Kidney capillary endothelial cell (primary cell): ENCODE results near the gene GLCCI1.

Source experiments
- DNase-seq: peaks from one replicate; pipeline ENCODE4 v3.0.0-alpha.2; 2018; ENCODE audit warnings: low spot score

GLCCI1 gene

DNA sequence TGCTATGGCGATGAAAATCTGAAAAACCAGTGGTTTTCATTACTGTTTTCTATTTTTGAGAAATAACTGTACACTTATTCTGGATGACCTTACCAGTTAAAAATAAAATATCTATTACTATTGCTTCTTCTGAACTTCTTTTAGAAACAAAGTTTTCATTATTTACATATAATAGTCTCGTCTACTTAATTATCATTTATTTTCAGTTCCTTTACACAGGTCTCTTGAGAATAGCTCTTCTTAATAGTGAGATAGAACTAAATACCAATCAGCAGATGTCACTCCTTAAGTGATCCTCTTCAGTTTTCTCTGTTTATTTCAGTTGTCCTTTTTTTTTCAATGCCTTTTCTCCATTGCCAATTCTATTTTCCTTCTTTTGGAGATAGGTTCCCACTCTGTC lies 4.3 kb upstream of the GLCCI1 start:
- DNase-seq, result no peak

DNA sequence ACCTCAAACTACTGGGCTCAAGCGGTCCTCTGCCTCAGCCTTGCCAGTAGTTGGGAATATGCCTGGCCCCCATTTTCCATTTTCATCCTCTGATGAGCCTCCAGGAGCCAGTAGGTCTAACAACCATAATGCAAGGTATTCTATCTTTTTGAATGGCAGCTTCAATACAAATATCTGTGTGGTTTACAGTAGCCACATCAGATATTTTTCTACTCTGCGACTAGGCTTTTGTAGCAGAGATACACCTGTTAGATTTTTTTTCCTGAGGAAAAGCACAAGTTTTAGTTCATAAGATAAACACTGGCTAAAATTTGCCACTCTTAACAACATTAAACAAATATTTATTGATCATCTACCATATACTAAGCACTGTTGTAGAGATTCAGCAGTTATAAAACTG lies 3.9 kb upstream of the GLCCI1 start:
- DNase-seq, result no peak

DNA sequence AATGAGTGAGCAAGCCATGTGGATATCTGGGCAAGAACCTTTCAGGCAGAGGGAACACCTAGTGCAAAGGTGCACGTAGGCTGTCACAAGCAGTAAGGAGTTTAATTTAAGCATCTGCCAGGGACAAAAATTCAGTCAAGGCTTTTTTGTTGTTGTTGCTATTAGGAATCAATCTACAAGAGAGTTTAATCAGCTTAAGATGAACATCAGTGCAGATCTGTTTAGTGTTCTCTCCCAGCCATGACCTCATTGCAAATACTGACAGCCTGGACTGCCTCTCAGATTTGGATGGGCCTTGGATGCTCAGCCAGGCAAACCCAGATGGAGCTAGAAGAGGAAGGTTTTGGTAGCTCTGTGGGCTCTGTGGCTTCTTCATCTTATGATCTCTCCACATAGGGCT lies 3.3 kb upstream of the GLCCI1 start:
- no peak for DNase-seq

DNA sequence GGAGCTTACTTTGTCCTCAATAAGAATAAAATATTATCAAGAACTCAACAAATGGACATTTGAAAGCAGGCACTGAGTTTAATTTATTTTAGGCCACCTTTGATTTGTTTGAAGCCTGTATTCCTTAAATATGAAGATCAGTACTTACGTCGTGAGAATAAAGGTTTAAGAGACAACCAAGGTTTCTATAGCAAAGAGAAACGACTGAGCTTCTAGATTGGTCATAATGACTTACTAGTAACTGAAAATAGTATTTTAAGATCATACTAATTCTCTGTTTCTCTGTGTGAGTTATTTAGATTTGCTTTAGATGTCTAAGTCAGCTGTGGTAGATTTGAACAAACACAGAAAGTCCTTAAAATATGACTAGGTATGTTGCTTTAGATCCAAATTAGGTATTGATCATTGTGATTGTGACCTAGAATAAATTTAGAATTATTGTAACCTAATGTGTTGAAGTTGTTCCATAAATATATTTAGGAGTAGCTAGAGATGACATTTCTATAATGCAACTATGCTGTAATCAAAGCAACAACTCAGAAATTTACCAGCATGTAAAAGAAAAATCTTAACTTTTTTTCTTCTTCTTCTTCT lies 2.4 kb upstream of the GLCCI1 start:
- no peak for DNase-seq

DNA sequence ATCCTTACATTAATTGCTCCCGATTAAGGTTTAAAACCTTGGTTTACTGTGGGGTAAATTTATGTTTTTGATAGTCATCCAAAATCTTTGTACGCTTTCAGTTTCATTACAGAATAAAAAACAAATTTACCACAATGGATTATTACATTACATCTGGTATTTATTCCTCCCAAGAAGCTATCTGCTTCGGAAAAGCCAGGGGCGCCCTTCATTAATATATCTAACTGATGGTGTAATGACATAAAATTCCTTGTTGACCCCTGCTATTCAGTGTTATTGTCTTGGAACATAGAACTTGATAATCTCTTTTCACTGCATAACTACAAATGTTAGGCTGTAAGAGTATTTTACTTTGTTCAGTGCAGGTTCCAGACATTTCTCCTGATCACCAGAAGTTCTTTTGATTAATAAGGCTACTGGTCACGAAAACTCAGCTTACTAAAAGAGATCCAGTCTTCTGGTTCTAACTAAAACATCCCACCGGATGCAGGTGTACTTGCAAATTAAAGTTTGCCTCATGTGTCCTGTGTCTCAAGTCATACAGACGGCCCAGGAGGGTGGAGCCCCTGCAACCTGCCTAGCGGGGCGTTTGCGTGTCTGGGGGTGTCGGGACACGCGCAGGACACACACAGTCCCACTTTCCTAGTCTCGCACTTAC lies 581 bp upstream of the GLCCI1 start:
- peak; percentile 6 for DNase-seq

DNA sequence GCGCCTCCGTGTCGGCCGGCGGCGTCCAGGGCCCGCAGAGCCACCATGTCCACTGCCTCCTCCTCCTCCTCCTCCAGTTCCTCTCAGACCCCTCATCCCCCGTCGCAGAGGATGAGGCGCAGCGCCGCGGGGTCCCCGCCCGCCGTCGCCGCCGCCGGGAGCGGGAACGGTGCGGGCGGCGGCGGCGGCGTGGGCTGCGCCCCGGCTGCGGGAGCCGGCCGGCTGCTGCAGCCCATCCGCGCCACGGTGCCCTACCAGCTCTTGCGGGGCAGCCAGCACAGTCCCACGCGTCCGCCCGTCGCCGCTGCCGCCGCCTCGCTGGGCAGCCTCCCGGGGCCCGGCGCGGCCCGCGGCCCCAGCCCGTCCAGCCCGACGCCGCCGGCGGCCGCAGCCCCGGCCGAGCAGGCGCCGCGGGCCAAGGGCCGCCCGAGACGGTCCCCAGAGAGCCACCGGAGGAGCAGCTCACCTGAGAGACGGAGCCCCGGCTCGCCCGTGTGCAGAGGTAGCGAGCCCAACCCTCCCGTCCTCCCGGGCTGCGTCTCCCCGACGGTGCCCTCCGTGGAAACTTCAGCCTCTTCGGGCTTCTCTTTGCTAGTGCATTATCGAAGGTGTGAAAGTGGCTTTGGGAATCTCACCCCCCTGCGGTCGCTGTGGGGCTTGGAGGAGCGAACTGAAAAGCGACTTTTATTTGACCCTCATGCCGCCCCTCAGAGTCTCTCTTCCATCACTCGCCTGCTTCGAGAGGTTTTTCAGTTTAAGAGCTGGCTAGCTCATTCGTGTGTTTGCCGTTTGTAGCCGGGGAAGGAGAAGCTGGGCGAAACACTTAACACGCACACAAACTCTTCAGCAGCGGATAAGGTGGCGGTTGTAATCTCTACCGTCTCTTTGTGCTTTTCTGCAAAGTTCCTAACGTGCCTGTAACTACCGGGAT lies 975 bp downstream of the GLCCI1 start:
- peak; percentile 36 for DNase-seq

DNA sequence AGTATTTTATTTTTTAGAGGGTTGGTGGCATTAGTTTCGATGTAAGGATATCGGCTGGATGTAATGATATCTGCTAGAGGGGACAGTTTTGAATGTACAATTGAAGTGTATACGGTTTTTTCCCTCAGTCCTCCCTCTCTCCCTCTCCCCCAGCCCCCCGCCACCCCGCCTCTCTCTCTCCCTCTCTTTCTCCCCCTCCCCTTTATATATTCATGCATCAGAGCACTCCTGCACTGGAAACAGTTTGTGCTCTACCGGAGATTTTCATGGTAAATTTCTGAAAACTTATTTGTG lies 1.6 kb downstream of the GLCCI1 start:
- DNase-seq, result no peak

DNA sequence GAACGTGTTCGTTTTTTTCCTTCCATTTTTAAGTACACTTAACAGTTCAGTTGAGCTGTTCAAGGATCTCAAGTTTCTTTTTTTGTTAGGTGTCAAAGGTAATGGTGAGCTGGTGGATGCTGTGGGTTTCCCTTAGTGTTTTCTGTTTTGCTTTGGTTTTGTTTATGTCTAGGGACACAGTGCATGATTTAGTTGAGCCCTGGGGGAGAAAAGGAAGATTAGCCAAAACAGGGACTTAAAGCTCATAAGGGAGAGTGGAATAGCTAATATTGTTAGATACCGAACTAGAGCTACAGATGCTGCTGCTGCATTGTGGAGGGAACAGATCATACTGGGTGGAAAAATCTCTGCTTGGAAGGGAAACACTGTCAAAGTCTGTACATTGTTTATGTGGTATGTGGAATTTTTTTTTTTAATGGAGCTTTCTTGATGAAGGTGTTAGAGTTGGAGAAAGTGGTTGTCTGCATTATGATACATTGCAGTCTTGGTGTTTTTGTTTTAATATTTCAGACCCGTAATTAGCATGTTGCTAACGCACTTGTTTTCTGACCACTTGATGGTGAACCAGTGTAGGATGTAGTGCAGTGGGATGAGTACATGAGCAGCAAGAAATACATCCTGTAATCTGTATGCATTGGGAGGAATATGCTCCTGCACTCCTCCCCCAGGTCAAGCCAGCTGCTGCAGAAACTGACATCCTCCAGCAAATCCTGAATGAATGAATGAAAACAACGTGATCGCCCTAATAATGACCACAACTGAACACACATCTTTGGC lies 2.1 kb downstream of the GLCCI1 start:
- peak; percentile 7 for DNase-seq

DNA sequence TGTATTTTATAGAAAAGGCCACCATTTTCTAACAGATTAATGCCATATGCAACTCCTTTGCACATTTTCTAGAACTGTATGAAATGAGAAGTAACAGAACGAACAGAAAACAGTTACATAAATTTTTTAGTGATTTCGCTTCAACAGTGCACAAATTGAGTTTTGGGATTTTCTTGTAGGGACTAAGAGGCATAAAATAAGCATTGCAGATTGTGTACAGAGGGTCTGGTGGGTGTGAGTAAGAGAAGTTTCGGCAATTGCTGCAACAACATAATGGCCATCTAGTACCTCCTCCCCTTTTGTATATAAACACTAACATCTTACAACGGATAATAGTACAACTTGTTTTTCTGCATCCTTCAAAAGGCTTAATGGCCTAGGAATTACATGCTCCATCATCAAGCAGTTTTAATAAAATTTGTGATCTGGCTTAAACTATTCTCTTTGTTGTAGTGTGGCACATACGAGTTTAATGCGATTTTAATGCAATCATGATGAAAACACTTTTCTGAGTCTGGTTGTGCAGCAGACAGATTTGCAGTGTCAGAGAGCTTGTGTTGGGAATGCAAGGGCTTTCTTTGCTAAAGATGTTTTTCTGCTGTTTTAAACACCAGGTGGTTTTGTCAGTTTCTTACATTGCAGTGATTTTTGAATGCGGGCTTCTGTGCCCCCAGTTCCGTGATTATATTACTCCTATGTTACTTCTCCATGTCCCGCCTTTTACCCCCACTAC lies 2.9 kb downstream of the GLCCI1 start:
- DNase-seq, result no peak

DNA sequence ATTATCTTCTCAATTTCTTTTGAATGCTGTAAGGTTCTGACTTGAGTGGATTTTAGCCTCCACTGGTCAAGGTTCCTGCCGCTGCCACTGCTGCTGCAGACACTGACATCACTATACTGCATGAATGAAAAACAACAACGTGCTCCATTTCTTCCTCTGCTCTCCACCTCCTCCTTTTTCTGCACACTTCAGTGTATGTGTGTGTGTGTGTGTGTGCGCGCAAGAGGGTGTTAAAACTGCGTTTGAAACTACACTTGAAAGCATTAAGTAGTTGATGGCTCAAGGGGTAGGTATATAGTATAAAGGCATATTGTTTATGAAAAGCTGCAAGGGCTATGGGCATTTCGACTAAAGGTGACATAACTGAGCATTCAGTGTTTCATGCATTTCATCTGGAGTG lies 3.5 kb downstream of the GLCCI1 start:
- no peak for DNase-seq

DNA sequence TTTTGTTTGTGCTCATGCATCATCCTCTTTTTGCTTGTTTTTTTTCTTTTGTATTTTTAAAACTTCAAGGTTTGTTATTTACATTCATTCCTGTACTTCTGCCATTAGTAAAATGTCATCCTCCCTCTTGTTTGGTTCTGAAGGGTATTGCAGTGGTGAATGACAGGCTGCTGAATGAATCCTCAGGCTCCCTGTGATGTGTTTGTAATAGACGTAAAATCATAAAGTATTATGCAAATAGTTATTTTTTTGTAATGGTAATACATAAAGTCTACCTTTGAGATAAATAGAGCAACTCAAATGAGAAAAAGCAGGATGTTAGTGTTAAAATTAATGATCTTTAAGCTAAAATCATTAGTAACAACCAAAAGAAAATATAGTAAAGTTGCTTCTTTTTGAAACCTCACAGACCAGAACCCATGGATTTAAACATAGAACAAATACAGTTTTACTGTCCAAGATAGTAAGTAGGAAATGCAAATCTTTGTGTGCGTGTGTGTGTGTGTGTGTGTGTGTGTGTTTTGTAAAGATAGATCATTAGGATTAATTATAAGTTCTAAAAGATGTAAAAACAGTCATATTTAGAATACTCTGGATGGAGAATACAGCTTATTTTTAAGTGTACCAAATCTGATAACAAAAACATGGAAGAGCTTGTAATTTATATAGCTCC lies 4.5 kb downstream of the GLCCI1 start:
- no peak for DNase-seq

DNA sequence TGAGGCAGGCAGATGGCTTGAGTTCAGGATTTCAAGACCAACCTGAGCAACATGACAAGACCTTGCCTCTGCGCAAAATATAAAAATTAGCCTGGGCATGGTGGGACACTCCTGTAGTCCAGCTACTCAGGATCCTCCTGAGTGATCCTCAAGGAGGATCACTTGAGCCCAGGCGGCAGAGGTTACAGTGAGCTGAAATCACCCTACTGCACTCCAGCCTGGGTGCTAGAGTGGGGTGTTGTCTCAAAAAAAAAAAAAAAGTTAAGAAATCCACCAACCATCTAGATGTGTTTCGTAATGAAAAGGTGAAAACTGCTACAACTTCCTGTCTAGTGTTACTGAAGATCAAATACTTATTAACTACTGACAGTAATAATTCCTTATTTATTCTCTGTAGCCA lies 8.1 kb downstream of the GLCCI1 start:
- DNase-seq, result no peak

DNA sequence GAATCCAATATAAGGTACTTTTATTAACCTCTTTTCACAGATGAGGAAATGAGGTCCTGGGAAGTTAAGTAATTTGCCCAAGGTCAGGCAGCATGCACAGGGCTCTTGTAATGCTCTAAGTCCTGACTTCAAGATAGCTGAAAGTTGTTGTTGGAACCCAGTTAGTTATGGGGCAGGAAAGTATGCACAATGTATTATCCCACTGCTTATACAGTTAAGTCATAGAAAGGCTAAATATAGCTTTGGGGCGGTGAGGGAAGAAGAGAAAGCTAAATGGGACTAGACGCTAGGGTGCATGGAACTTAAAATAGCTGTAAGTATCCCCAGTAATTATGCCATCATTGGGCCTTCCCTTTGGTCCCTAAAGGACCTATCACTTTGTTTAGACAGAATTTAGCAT lies 9.2 kb downstream of the GLCCI1 start:
- DNase-seq, result no peak

DNA sequence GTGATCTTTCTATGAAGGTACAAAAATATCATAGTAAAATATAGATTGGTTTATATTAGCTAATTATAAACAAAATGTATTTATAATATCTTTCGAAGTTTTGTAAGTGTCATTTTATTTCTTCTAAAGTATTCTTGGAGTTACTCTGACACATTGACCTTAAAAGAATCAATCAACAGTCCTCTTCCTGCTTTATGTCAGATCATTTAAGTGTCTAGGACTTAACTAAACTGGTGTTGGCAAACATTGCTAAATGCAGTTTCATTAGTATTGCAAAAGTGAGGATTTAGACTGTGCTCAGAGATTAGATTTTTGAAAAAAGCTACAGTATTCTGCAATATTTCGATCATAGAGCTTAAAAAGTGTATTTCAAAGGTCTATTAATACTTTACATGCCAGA lies 10.3 kb downstream of the GLCCI1 start:
- DNase-seq, result no peak

DNA sequence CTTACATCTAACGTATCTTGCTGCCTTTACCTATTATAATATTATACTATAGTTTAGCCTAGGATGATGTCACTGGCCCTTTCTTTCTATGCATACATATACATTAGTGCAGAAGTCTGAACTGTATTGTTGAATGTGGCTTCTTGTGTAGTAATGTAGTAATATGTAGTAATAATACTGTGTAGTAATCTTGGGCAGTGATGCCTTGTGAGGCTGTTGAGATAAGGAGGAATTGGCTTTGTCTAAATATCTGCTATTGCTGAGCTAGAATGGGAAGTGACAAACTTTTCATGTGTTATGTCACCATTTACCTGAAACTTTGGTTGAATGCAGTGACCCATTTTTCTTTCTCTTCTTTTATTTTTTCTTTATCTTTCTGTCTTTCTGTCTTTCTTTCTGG lies 11.0 kb downstream of the GLCCI1 start:
- DNase-seq, result no peak

DNA sequence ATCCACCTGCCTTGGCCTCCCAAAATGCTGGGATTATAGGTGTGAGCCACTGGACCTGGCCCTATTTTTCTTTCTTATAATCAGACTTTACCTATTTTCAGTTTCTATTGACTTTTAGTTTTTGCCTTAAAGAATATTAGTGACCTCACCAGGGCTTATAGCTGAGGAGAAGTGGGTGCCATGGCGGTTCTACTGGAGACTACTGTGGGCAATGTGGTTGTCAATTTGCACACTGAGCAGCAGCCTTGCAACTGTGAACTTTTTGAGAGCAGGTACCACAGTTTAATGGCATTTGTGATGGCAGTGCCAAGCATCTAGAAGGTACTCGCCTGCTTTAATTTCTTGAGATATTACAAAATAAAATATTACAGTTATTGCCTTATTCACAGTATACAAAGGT lies 11.5 kb downstream of the GLCCI1 start:
- no peak for DNase-seq

DNA sequence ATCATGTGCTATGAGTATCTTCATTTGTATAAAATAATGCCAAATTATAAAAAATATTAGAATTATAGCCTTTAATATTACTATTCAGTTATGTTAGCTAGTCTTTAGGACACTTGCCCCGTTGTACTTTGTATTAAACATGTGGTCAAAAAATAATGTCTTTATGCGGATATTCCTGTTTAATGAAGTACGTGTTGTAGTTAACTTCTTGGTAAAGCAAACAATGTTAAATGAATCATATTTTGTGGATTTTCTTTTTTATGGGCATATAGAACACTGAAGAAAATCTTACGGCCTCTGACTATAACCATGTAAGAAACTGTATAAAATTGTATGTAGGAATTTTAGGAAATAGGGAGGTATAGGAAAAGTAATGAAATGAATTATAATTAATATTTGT lies 14.3 kb downstream of the GLCCI1 start:
- DNase-seq, result no peak

DNA sequence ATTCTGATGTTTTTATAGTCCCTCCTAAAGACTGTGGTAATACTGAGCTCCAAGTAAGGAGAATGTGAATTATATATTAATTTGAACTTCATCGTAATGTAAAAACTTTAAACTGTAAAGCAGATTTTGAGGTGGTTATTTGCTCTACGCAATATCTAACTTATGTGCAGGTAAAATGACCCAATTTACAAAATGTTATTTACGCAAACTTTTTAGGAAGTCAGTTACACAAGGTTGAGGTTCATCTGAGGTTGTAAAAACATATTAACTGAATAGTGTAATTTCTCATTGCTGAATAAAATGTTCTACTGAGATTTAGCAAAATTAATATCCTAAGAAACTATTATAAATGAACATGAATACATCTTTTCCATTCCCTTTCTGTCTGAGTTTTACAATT lies 15.8 kb downstream of the GLCCI1 start:
- DNase-seq, result no peak

DNA sequence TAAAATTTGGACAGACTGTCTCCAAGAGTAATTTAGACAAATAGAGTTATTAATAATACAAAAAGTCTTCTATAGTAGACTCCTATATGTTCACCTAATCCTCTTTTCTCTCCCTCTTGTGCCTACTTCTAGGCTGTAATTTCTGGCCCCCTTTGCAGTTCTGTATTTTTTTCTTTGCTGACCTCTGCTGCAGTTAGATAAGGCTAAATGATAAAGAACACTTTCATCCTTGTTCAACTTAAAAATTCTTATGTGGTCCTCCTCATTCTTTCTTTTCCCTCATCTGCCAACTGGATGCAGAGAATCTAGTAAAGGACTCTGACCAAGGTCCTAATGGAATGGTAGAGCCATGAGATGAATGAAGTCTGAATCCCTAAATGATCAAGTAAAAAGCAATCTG lies 20.1 kb downstream of the GLCCI1 start:
- no peak for DNase-seq

DNA sequence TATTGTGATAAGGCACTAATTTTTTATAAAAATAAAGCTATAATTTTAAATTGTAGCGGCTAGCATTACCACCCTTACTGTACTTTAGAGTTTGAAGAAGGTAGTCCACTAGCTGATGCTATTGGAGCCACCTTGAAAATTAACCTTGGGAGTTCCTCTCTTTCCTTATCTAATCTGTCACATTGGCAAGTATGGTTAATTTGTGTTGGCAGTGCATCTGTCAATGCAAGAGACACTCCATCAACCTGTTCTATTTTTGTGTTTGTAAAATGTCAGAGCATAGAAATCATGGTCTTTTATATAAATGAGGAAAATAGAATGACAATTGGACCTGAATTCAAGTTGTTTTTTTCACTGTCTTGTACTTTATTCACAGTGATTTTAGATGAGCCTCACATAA lies 20.5 kb downstream of the GLCCI1 start:
- no peak for DNase-seq

DNA sequence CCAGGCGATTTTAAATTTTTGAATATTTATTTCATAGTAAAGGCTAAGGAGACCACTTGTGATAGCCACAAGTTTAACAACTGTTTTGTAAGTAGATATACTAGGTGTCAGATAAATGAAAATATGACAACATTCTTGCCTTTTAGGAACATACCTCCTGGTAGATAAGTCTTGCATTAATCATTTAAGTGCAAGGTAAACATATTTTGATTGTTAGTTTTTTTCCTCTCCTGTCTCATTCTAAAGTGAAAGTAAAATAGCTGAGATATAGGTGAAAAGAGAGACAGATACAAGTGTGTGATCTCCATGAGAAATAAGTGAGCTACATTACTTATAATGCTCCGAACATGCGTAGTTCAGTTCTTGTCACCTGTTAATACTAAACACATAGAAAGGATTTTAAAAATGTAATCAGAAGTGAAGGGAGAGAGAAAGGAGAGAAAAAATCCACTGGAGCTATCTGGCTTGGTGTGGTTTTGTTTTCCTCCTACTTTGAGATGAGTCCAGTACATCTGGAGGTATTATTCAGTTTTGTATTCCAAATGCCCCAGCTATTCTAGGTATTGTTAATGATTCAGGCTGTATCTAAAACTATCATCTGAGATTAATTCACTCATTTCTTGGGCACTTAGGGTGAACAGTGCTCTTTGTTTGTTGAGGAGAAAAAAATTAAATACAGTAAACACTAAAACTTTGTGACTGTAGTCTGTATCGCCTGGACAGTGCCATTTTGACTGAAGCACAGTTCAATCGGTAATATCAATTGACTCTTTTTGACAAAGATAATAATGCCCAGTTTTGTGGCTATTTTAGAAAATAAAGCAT lies 21.2 kb downstream of the GLCCI1 start:
- DNase-seq, result no peak
